ENCODE measurements around the gene KDM6B.

Gene KDM6B

DNA sequence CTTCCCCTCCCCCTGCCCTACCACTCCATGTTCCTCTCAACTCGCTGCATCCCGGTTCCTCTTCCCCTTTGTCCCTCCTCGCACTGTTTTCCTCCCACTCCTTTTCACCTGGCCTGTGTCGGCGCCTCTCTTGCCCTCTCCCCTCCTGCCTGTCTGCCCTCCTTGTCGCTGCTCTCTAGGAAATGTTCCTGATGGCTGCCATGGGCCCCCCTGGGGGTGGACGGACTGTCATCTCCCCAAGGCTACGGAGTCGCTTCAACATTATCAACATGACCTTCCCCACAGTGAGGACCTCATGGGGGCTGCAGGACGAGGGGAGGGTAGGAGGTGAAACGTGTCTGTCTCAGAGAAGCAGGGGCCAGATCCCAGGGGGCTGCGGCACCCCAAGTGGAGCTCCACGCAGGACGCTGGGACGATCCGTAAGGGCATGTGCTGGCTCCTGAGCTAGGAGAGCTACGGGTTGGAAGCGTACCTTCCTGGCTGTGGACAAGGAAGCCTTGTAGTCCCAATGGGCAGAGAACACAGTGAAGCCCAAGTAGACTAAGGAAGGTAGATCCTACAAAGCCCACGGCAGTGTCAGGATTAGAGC, 39.8 kb upstream of the KDM6B start:
- TF ChIP-seq, protein P1, sequence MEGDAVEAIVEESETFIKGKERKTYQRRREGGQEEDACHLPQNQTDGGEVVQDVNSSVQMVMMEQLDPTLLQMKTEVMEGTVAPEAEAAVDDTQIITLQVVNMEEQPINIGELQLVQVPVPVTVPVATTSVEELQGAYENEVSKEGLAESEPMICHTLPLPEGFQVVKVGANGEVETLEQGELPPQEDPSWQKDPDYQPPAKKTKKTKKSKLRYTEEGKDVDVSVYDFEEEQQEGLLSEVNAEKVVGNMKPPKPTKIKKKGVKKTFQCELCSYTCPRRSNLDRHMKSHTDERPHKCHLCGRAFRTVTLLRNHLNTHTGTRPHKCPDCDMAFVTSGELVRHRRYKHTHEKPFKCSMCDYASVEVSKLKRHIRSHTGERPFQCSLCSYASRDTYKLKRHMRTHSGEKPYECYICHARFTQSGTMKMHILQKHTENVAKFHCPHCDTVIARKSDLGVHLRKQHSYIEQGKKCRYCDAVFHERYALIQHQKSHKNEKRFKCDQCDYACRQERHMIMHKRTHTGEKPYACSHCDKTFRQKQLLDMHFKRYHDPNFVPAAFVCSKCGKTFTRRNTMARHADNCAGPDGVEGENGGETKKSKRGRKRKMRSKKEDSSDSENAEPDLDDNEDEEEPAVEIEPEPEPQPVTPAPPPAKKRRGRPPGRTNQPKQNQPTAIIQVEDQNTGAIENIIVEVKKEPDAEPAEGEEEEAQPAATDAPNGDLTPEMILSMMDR (IDR thresholded peaks at IDR 0.05; ENCODE audit: unreplicated experiment in 3 of 3), result no peak
- H3K4me3 Mint-ChIP-seq, result no peak overlapping the region
- no peaks in the 10 kb centered on the region for H3K36me3 Mint-ChIP-seq (ENCODE audit: low read depth)
- no peaks in the 10 kb centered on the region for H3K9me3 Mint-ChIP-seq
- H3K27me3 Mint-ChIP-seq (ENCODE audit: low read depth), result no peaks in the 10 kb centered on the region
- no peak overlapping the region for H3K27ac Mint-ChIP-seq
- H3K4me1 Mint-ChIP-seq, result no peaks in the 10 kb centered on the region

DNA sequence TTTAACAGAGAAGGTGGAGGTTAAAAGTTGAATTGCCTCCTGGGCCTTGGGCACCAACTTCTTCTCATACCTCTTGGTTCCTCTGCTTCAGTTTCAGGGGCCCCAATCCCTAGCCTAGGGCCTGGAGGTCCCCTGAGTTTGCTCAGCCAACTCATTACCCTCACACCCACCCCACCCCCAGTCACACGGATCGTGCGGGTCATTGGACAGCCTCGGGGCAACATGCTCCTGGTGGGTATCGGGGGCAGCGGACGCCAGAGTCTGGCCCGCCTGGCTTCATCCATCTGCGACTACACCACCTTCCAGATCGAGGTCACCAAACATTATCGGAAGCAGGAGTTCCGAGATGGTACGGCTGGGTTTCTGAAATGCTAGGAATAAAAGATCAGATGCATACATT, 36.0 kb upstream of the KDM6B start:
- Mint-ChIP-seq H3K4me1 (peaks cover 4% of the 10 kb centered on the region), H3K27me3 (ENCODE audit: low read depth) (peaks cover 5% of the 10 kb centered on the region), H3K27ac (no peak overlapping the region), H3K36me3 (ENCODE audit: low read depth) (no peaks in the 10 kb centered on the region), H3K4me3 (no peak overlapping the region), H3K9me3 (no peaks in the 10 kb centered on the region)
- TF ChIP-seq, protein P1 (IDR thresholded peaks at IDR 0.05; ENCODE audit: unreplicated experiment in 3 of 3), result no peak

DNA sequence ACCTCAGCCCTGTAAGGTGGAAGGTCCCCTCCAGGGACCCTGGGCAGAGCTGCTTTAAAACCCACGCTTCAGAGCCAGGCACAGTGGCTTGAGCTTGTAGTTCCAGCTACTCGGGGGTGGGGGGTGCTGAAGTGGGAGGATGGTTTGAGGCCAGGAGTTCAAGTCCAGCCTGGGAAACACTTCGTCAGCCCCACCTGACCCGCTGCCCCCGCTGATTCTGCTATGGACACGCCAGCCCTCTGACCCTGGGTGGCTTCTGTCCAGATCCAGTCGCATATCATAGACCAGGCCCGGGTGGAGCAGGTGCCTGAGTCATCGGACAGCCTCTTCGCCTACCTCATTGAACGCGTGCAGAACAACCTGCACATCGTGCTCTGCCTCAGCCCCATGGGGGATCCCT, 35.2 kb upstream of the KDM6B start:
- Mint-ChIP-seq H3K4me1 (peaks cover 7% of the 10 kb centered on the region), H3K9me3 (no peaks in the 10 kb centered on the region), H3K27me3 (ENCODE audit: low read depth) (peaks cover 5% of the 10 kb centered on the region), H3K36me3 (ENCODE audit: low read depth) (no peaks in the 10 kb centered on the region), H3K4me3 (no peak overlapping the region), H3K27ac (no peak overlapping the region)
- TF ChIP-seq, protein P1 (IDR thresholded peaks at IDR 0.05; ENCODE audit: unreplicated experiment in 3 of 3), result no peak

DNA sequence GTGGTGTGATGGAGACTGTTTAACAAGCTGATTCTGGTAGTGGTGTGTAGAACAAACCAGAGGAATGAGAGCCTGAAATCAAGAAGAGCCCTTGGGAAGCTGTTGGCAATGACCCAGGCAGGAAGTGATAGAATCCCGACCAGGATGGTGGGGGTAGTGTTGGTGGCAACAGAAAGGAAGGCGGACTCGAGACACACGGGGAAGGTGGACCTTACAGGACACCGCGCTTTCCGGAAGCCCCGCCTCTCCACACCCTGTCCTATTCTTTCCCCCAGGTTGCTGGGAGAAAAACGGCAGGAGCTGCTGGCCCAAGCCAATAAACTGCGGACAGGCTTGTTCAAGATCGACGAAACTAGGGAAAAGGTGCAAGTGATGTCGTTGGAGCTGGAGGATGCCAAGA, 30.0 kb upstream of the KDM6B start:
- peaks cover 21% of the 10 kb centered on the region for H3K27me3 Mint-ChIP-seq (ENCODE audit: low read depth)
- TF ChIP-seq, protein P1 (IDR thresholded peaks at IDR 0.05; ENCODE audit: unreplicated experiment in 3 of 3), result no peak
- no peaks in the 10 kb centered on the region for H3K36me3 Mint-ChIP-seq (ENCODE audit: low read depth)
- no peak overlapping the region for H3K4me3 Mint-ChIP-seq
- no peaks in the 10 kb centered on the region for H3K9me3 Mint-ChIP-seq
- no peak overlapping the region for H3K27ac Mint-ChIP-seq
- H3K4me1 Mint-ChIP-seq, result peaks cover 10% of the 10 kb centered on the region

DNA sequence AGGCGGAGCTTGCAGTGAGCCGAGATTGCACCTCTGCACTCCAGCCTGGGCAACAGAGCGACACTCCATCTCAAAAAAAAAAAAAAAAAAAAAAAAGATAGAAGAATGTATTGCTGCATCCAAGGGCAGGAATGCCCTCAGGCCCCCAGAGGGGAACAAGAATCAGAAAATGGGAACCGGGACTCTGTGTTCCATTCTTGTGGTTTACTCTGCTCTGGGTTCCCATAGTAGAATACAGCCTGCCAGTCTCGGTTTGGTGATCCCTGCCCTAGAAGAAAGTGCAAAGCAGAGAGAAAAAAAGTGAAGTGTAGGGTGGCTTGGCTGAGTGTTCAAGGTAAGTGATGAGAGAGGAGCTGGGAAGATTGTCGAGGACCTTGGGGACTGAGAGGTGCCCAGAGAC, 27.4 kb upstream of the KDM6B start:
- H3K4me3 Mint-ChIP-seq, result no peak overlapping the region
- peaks cover 20% of the 10 kb centered on the region for H3K27me3 Mint-ChIP-seq (ENCODE audit: low read depth)
- no peaks in the 10 kb centered on the region for H3K9me3 Mint-ChIP-seq
- TF ChIP-seq, protein P1 (IDR thresholded peaks at IDR 0.05; ENCODE audit: unreplicated experiment in 3 of 3), result no peak
- no peak overlapping the region for H3K27ac Mint-ChIP-seq
- H3K36me3 Mint-ChIP-seq (ENCODE audit: low read depth), result no peaks in the 10 kb centered on the region
- peaks cover 10% of the 10 kb centered on the region for H3K4me1 Mint-ChIP-seq

DNA sequence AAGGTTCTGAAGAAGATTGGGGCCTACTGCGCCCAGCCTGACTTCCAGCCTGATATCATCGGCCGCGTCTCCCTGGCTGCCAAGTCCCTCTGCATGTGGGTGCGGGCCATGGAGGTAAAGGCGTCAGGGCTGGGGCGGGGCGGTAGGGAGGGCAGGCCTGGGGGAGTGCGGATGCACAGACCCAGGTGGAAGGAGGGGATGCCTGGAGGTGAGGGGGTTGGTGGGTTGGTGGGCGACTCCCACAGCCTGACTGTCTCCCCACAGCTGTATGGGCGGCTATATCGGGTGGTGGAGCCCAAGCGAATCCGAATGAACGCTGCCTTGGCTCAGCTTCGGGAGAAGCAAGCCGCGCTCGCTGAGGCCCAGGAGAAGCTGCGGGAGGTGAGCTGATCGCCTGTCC, 26.8 kb upstream of the KDM6B start:
- TF ChIP-seq, protein P1 (IDR thresholded peaks at IDR 0.05; ENCODE audit: unreplicated experiment in 3 of 3), result no peak
- no peaks in the 10 kb centered on the region for H3K9me3 Mint-ChIP-seq
- no peak overlapping the region for H3K27ac Mint-ChIP-seq
- peaks cover 20% of the 10 kb centered on the region for H3K27me3 Mint-ChIP-seq (ENCODE audit: low read depth)
- no peaks in the 10 kb centered on the region for H3K36me3 Mint-ChIP-seq (ENCODE audit: low read depth)
- H3K4me3 Mint-ChIP-seq, result no peak overlapping the region
- H3K4me1 Mint-ChIP-seq, result peaks cover 8% of the 10 kb centered on the region

All from nephron (organoid).